Calu3 (cell line): Measurements from ENCODE around the gene STX7. TPM values are rescaled to one million over a fixed set of nuclear protein-coding genes. Genes with fewer than 3 reads are reported as not detected.

Source experiments
- BruUV-seq: library from RNA; stranded (reverse); fragments of 400-500 nt; replicated peaks from 2 replicates; lab custom pipeline; 2021; lab: Mats Ljungman, UMichigan
- CTCF ChIA-PET: fragments of 300-600 bp; sonication (Branson Sonifier 250); formaldehyde crosslinking; loops from one replicate; lab custom pipeline; 2022; ENCODE audit warnings: antibody characterized with exemption; lab: Charles Lee
- DNase-seq: peaks from one replicate; pipeline ENCODE4 v3.0.0; 2022
- H3K27ac Mint-ChIP-seq: one replicate; pipeline ENCODE4 v1.8.0; 2022; ENCODE audit warnings: mixed read lengths; ENCODE audit not compliant: unreplicated experiment
- H3K27me3 Mint-ChIP-seq: one replicate; pipeline ENCODE4 v1.8.0; 2022; ENCODE audit warnings: mixed read lengths; ENCODE audit not compliant: unreplicated experiment
- H3K36me3 Mint-ChIP-seq: one replicate; pipeline ENCODE4 v1.8.0; 2022; ENCODE audit warnings: mild to moderate bottlenecking, moderate library complexity, mixed read lengths; ENCODE audit not compliant: insufficient read depth, unreplicated experiment
- H3K4me1 Mint-ChIP-seq: one replicate; pipeline ENCODE4 v1.8.0; 2022; ENCODE audit warnings: mild to moderate bottlenecking, low read depth, mixed read lengths; ENCODE audit not compliant: unreplicated experiment
- H3K4me3 Mint-ChIP-seq: one replicate; pipeline ENCODE4 v1.8.0; 2022; ENCODE audit warnings: mild to moderate bottlenecking, low read depth, moderate library complexity, mixed read lengths; ENCODE audit not compliant: unreplicated experiment
- H3K9me3 Mint-ChIP-seq: one replicate; pipeline ENCODE4 v1.8.0; 2022; ENCODE audit warnings: low read depth, mixed read lengths; ENCODE audit not compliant: unreplicated experiment
- intact Hi-C: fragments of 100-400 bp; cut with micrococcal nuclease; formaldehyde crosslinking; loops from one replicate; pipeline ENCODE4 v1.10.0; 2022; ENCODE audit not compliant: unreplicated experiment
- total RNA-seq: library from RNA; stranded (reverse); gene quantifications from 2 replicates; pipeline ENCODE4 v1.2.3, GENCODE V29; 2022
- TF ChIP-seq, protein P1 (sequence below): fragments of 200-600 bp; IDR thresholded peaks from one replicate; pipeline ENCODE4 v1.8.0; 2022; ENCODE audit warnings: antibody characterized with exemption; ENCODE audit not compliant: unreplicated experiment

STX7 gene
- total RNA-seq, 1 experiment from 2014 or later: 66.8 TPM

DNA sequence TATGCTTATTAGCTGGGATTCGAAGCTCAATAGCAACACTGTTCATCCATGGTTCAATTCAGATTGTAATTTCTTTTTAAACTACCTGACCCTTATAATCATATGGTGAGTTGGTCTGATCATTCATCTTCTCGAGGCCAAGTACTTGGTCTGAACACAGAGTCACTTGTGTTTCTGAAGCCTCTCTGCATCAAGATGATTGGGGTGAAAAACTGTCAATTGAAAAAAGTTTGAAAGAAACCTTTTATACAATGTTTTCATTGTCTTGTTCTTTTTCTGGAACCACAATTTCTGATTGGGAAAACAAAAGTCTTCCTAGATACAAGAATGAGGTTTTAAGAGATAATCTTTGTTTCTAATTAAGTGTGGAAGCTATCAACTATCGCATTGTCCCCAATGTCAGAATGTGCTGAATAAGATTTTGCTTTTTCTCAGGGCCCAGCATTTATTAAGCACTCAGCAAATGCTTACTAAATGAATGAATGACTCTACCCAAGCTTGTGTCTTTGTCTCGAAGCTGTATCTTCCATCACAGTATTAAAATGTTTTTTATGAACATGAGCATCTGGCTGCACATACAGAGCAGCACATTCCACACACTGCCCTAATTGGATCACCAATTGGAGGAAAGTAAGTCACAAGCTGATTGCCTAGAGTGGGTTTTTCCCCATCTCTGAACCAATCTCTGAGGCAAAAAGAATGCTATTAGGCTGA, 66.6 kb downstream of the STX7 start:
- H3K36me3 Mint-ChIP-seq: peaks cover 12% of the 10 kb centered on the region
- no peak overlapping the region for H3K27ac Mint-ChIP-seq
- CTCF ChIA-PET: no interaction called here
- intact Hi-C loops: no loop called here
- DNase-seq: no peak
- no peaks in the 10 kb centered on the region for H3K27me3 Mint-ChIP-seq
- no peaks in the 10 kb centered on the region for H3K4me1 Mint-ChIP-seq
- H3K4me3 Mint-ChIP-seq: no peak overlapping the region
- TF ChIP-seq, protein P1, sequence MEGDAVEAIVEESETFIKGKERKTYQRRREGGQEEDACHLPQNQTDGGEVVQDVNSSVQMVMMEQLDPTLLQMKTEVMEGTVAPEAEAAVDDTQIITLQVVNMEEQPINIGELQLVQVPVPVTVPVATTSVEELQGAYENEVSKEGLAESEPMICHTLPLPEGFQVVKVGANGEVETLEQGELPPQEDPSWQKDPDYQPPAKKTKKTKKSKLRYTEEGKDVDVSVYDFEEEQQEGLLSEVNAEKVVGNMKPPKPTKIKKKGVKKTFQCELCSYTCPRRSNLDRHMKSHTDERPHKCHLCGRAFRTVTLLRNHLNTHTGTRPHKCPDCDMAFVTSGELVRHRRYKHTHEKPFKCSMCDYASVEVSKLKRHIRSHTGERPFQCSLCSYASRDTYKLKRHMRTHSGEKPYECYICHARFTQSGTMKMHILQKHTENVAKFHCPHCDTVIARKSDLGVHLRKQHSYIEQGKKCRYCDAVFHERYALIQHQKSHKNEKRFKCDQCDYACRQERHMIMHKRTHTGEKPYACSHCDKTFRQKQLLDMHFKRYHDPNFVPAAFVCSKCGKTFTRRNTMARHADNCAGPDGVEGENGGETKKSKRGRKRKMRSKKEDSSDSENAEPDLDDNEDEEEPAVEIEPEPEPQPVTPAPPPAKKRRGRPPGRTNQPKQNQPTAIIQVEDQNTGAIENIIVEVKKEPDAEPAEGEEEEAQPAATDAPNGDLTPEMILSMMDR: no peak
- peaks cover 3% of the 10 kb centered on the region for H3K9me3 Mint-ChIP-seq
- BruUV-seq: no TSS peak

DNA sequence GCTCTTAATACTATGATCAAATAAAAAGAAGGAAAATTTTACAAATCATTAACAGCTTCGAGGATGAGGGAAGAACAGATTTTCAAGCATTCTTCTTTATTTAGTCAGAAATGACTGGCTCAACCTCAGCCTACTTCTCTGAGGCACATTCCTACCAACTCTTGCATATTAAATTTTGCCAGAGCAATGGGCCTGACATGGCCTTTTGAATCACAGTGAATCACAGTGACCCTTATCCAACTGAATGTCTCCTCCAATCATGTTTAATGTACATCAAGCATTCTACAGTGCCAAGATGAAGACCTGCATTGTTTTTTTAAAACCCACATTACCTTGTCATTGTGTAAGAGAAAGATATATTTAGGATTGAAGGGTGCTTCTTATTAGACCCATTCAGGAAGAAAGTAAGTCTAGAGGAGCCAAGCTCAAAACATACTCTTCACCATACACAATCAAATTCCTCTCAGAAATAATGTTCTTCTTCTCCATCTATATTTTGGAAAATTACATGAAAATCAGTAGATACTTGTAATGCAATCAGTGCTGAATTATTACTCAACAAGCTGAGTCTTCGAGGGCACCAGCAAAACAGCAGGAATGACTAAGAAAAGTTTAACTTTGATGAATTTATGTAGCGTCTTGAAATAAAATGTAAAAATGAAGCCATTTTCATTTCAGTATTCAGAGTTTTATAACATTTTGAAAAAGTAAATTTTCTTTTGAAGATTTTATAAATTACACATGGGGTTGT, 67.5 kb downstream of the STX7 start:
- H3K27ac Mint-ChIP-seq: no peak overlapping the region
- H3K27me3 Mint-ChIP-seq: no peaks in the 10 kb centered on the region
- CTCF ChIA-PET: no interaction called here
- no TSS peak for BruUV-seq
- H3K9me3 Mint-ChIP-seq: peaks cover 3% of the 10 kb centered on the region
- no peak for DNase-seq
- H3K4me1 Mint-ChIP-seq: no peaks in the 10 kb centered on the region
- intact Hi-C loops: no loop called here
- H3K4me3 Mint-ChIP-seq: no peak overlapping the region
- peaks cover 12% of the 10 kb centered on the region for H3K36me3 Mint-ChIP-seq
- TF ChIP-seq, protein P1: no peak

DNA sequence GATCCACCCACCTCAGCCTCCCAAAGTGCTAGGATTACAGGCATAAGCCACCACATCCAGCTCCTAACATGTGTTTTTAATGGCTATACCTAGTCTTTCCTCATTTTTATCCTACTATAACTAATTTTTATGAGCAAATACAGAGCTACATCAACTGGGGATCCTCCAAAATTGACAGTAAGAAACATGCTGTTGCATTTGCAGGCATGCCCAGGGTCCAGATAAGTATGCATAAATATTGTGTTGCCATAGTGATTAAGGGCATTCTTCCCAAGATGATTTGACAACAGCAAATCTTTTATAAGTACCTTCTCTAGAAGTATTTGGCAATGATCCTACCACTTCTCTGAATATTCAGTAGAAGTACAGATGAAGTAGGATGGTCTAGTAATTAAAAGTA, 69.7 kb downstream of the STX7 start:
- CTCF ChIA-PET: no interaction called here
- BruUV-seq: no TSS peak
- H3K36me3 Mint-ChIP-seq: peaks cover 12% of the 10 kb centered on the region
- H3K9me3 Mint-ChIP-seq: peaks cover 3% of the 10 kb centered on the region
- H3K27me3 Mint-ChIP-seq: no peaks in the 10 kb centered on the region
- TF ChIP-seq, protein P1: no peak
- DNase-seq: no peak
- no peak overlapping the region for H3K4me3 Mint-ChIP-seq
- H3K27ac Mint-ChIP-seq: no peak overlapping the region
- no peaks in the 10 kb centered on the region for H3K4me1 Mint-ChIP-seq
- intact Hi-C loops: no loop called here

- no peak for DNase-seq
- Mint-ChIP-seq H3K4me3 (no peak overlapping the region), H3K27ac (no peak overlapping the region), H3K27me3 (no peaks in the 10 kb centered on the region), H3K9me3 (peaks cover 3% of the 10 kb centered on the region), H3K4me1 (no peaks in the 10 kb centered on the region), H3K36me3 (peaks cover 5% of the 10 kb centered on the region)
- TF ChIP-seq, protein P1: no peak
- no TSS peak for BruUV-seq
- intact Hi-C loops: no loop called here
- CTCF ChIA-PET: no interaction called here
Observed at GRCh38 chr6:132430110-132430509, 82.8 kb downstream of the STX7 start.
